ENCODE results near the gene PSMB9.
A peak's percentile ranks its signal among the peaks of the same experiment; 100 is the strongest.

PSMB9 gene

DNA sequence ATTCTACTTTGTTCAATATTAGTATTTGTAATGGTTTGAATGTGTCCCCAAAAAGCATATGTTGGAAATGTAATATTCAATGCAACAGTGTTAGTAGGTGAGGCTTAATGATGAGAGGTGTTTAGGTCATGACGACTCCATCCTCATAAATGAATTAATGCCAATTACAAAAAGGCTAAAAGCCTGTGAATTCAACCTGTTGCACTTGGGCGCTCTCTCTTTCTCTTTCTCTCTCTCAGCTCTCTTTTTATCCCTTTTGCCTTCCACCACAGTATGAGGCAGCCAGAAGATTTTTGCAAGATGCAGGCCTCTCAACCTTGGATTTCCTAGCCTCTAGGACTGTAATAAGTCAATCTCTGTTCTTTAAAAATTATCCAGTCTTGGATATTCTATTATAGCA lies 34.6 kb downstream of the PSMB9 start:
- Histone ChIP-seq H3K9me3 (no peaks in the 10 kb centered on the region), H3K27ac (no peak overlapping the region), H3K4me1 (ENCODE audit: control insufficient read depth in 1 of 2, insufficient read depth in 1 of 2, low read depth in 1 of 2, low read length in 1 of 2) (peaks cover 0 to under 1% of the 10 kb centered on the region in 2 experiments), H3K27me3 (peaks cover 5% of the 10 kb centered on the region), H3K36me3 (no peaks in the 10 kb centered on the region), H3K4me3 (ENCODE audit: low read depth in 1 of 2, low read length in 1 of 2) (no peak overlapping the region)
- TF ChIP-seq, protein P1, sequence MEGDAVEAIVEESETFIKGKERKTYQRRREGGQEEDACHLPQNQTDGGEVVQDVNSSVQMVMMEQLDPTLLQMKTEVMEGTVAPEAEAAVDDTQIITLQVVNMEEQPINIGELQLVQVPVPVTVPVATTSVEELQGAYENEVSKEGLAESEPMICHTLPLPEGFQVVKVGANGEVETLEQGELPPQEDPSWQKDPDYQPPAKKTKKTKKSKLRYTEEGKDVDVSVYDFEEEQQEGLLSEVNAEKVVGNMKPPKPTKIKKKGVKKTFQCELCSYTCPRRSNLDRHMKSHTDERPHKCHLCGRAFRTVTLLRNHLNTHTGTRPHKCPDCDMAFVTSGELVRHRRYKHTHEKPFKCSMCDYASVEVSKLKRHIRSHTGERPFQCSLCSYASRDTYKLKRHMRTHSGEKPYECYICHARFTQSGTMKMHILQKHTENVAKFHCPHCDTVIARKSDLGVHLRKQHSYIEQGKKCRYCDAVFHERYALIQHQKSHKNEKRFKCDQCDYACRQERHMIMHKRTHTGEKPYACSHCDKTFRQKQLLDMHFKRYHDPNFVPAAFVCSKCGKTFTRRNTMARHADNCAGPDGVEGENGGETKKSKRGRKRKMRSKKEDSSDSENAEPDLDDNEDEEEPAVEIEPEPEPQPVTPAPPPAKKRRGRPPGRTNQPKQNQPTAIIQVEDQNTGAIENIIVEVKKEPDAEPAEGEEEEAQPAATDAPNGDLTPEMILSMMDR (IDR thresholded peaks at IDR 0.05) = no peak

DNA sequence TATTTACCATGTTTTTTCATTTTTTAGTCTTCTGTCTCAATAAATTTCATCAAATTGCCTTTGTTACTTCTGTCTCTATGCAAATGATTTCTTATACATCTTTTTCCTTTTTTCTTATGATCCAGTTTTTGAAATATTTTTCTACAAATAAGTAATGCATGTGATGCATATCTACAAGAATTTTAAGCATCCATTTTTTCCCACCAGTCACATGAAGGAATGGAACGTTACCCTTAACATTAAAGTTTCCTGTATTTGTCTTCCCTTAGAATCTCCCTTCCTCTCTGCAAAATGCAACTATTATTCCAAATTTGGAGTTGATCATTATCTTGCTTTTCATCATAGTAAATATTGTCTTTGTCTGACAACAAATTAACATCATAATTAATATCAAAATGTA lies 35.5 kb downstream of the PSMB9 start:
- TF ChIP-seq, protein P1 (IDR thresholded peaks at IDR 0.05) = no peak

DNA sequence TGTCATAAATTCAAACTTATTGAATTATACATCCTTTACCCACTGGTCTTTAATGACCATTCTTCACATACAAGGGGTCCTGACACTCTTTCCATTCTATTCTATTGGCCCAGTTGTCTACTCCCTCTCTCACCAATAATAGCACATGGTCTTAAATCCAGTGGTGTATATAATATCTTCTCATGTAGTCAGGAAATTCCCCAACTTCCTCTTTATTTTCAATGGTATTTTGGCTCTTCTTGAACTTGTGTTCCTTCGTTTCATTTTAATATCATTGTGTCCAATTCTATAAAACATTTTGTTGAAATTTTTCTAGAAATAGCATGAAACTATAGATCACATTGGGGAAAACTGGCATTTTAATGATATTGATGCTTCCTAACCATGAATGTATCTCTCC lies 36.8 kb downstream of the PSMB9 start:
- no peaks in the 10 kb centered on the region for H3K36me3 ChIP-seq
- peaks cover 9 to 18% of the 10 kb centered on the region in 2 experiments for H3K4me1 ChIP-seq (ENCODE audit: control insufficient read depth in 1 of 2, insufficient read depth in 1 of 2, low read depth in 1 of 2, low read length in 1 of 2)
- no peaks in the 10 kb centered on the region for H3K9me3 ChIP-seq
- no peaks in the 10 kb centered on the region for H3K27me3 ChIP-seq
- no peak overlapping the region for H3K27ac ChIP-seq
- TF ChIP-seq, protein P1 (IDR thresholded peaks at IDR 0.05) = no peak
- H3K4me3 ChIP-seq (ENCODE audit: low read depth in 1 of 2, low read length in 1 of 2) = no peak overlapping the region

More for the DNA sequence above, 35.5 kb downstream of the PSMB9 start:
- no peaks in the 10 kb centered on the region for H3K9me3 ChIP-seq
- H3K27ac ChIP-seq = no peak overlapping the region
- H3K36me3 ChIP-seq = no peaks in the 10 kb centered on the region
- no peak overlapping the region for H3K4me3 ChIP-seq (ENCODE audit: low read depth in 1 of 2, low read length in 1 of 2)
- no peaks in the 10 kb centered on the region for H3K27me3 ChIP-seq
- peaks cover 0 to 8% of the 10 kb centered on the region in 2 experiments for H3K4me1 ChIP-seq (ENCODE audit: control insufficient read depth in 1 of 2, insufficient read depth in 1 of 2, low read depth in 1 of 2, low read length in 1 of 2)

DNA sequence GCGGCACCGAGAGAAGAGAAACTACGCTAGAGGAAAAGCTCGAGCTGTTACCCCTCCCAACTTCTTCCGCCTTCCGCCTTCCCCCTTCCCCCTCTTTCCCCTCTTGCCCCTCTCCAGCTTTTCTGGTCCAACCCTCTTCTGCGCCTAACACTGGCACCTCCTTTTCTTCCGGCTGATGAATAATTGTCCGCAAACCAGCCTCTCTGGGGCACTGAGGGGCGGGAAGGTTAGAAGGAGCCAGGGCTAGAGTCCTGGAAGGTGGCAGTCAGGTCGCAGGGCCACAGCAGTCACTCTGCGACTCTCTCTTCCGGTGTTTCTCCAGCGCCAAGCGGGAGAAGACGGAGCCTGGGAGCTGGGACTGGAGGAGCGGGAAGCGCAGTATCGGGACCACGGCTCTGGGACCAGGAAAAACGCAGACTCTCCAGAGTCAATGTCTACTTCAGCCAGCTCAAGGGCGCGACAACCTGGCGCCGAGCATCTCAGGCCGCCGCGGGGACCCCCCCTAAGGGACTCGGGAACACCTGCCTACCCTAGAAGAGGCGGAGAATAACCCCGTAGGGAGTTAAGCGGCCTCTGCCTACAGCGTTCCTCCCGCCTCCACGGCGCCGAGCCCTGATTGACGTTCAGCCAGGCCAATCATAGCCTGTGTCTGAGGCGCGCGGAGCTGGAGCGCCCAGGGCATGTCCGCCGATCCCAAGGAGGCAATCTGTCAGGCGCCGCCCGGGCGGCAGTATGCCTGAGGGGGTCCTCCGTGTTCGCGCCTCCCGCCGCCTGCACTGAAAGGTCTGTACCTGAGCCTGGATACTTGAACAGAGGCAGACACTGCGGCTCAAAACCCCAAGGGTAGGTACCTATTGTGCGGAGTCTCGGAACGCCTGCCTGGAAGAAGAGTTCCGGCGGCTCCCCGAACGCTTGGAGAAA lies 40.4 kb downstream of the PSMB9 start:
- Histone ChIP-seq H3K27ac (peak overlapping the region; percentile 82), H3K4me3 (ENCODE audit: low read depth in 1 of 2, low read length in 1 of 2) (peak overlapping the region; percentile 83 to 87), H3K9me3 (no peaks in the 10 kb centered on the region), H3K27me3 (no peaks in the 10 kb centered on the region), H3K4me1 (ENCODE audit: control insufficient read depth in 1 of 2, insufficient read depth in 1 of 2, low read depth in 1 of 2, low read length in 1 of 2) (peaks cover 11 to 18% of the 10 kb centered on the region in 2 experiments), H3K36me3 (no peaks in the 10 kb centered on the region)
- TF ChIP-seq, protein P1 (IDR thresholded peaks at IDR 0.05) = no peak

DNA sequence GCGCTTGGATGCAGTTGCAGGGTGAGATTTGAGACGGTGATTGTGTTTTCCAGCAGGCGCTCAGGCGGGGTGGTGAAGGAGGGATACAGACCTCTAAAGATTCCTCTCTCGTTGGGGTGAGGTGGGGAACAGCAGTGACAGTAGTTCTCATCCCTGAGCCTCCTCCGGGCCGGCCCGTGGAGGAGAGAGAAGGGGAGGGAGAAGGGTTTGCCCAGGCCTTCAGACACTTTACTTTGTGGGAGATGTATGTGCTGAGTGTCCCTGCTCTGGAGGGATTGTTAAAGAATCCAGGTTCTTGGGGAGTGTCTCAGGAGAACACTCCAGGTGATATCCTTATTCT lies 41.0 kb downstream of the PSMB9 start:
- TF ChIP-seq, protein P1 (IDR thresholded peaks at IDR 0.05) = no peak
- Histone ChIP-seq H3K36me3 (no peaks in the 10 kb centered on the region), H3K4me1 (ENCODE audit: control insufficient read depth in 1 of 2, insufficient read depth in 1 of 2, low read depth in 1 of 2, low read length in 1 of 2) (peaks cover 11 to 18% of the 10 kb centered on the region in 2 experiments), H3K27me3 (no peaks in the 10 kb centered on the region), H3K4me3 (ENCODE audit: low read depth in 1 of 2, low read length in 1 of 2) (peak overlapping the region; percentile 83 to 87), H3K27ac (peak overlapping the region; percentile 82), H3K9me3 (no peaks in the 10 kb centered on the region)
